Bone marrow (tissue), 2 donors: ENCODE results near the gene USP5.
"Not testable (repeated sequence)": the region's sequence is repeated elsewhere in the genome, so short reads cannot be mapped to it uniquely, and the experiment has no call there.

ENCODE experiments used
- DNase-seq, 2 donors: peaks; one replicate each; lab custom pipeline; 2025; lab: John Stamatoyannopoulos, UW

The USP5 gene

DNA sequence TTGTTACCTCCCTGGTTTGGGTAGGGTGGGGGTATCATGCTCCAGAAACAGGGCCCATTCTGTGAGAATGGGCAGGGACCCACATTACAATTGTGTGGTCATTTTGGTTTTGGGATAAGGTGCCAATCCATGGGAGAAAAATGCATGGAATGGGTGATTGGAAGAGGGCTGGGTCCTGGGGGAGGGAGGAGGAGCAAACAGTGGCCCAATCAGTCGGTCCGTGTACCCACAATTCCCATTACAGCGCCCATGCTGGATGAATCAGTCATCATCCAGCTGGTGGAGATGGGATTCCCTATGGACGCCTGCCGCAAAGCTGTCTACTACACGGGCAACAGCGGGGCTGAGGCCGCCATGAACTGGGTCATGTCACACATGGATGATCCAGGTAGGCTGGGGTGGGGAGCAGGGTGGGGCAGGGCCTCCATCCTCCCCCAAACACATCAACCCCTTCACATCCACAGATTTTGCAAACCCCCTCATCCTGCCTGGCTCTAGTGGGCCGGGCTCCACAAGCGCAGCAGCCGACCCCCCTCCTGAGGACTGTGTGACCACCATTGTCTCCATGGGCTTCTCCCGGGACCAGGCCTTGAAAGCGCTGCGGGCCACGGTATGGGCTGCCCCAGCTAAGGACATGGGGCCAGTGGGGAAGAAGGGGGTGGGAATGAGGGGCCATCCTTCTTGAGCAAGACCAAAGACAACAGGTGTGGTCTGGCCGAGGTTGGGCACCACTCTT is 11.8 kb downstream of the USP5 start:
- DNase-seq = no peak

DNA sequence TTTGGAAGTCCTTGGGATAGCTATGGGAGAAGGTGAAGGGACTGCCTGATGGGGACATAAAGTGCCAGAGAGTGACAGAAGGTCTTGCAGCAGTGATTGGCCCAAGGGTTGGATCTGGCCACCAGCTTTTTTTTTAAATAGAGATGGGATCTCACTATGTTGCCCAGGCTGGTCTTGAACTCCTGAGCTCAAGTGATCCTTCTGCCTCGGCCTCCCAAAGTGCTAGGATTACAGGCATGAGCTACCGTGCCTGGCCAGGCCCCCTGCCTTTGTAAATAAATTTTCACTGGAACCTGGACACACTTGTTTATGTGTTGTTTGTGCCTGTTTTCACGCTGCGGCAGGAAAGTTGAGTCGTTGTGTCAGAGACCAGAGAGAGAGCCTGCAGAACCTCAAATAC is 13.4 kb downstream of the USP5 start:
- not testable (repeated sequence) for DNase-seq

DNA sequence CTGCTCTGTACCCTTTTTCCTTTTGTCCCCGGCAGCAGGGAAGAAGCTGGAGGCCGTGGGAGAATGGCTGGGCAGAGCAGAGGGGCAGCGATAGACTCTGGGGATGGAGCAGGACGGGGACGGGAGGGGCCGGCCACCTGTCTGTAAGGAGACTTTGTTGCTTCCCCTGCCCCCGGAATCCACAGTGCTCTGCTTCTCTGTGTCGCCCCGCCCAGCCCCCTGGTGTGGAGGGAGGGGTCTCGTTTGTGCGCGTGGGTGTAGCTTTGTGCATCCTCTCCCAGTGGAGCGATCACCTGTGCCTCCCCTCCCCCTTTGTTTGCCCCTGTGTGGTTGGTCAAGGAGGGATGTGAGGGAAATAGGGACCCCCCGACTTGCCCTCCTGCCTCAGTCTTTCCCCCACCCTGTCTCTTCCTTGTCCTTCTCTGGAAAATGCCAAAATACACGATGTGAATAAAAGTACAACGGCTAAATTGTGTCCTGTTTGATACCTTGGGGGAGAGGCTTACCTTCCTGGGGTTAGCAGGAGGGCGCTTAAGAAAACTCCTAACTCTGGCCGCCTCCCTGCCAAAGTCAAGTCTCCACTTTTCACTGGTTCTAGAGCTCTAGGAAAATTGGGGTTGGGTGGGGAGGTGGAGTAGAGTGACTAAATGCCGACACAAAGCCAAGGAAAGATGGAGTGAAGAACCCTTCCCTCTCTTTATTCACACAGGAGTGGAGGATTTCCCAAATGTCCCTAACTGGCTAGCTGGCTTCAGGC is 14.4 kb downstream of the USP5 start:
- DNase-seq = no peak

DNA sequence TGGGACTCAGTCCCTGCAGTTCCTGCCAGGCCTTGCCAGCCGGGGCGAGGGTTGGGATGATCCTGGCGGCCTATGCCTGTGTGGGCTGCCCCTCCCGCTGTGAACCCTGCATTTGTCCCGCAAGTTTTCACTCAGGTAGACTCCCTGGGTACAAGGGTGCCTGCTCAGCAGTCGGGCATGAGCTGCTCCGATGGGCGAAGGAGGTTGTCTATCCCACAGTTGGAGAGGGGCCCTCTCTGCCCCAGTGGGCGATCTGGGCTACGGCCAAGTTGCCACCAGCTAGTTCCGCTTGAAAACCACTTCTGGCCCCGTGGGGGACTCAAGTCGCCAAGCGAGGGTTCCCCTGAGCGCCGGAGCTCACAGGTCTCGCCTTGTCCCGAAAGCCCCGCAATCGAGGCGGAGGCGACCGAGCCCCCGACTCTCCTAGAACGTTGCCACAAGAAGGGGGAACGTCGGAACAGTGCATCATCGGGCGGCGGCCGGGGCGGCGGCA is 15.0 kb downstream of the USP5 start:
- DNase-seq = peak in 1 of 2 donors; percentile 80

DNA sequence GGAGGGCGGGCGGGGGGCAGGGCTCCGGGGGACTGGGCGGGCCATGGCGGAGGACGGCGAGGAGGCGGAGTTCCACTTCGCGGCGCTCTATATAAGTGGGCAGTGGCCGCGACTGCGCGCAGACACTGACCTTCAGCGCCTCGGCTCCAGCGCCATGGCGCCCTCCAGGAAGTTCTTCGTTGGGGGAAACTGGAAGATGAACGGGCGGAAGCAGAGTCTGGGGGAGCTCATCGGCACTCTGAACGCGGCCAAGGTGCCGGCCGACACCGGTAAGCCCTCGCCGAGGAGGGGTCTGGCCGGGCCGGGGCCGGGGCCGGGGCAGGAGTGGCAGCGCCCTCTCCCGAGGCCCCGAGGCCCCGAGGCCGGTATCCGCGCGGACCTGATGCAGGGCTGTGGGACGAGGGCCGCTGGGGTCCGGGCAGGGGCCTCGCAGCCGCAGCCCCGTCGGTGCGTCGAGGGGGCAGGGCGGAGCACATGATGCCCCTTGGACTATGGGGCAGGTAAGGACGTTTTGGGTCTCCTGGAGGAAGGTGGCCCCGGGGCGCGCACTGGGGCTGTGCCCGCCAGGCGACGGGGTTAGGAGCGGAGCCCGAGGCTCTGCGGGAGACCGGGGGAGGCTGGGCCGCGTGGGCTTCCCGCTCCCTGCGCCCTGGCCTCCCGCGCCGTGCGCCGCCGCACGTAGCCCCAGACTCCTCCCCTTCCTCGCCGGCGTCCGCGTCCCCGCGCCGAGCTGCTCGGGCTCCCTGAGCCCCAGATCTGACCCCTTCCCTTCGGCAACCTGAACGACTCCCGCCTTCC is 15.7 kb downstream of the USP5 start, which contains the start of gene TPI1:
TSS of gene TPI1 (plus strand) at position 119 of the 798 bp plus-strand sequence. CDS start at position 155, 36 bp downstream.
- peak; percentile 52 to 77 for DNase-seq

DNA sequence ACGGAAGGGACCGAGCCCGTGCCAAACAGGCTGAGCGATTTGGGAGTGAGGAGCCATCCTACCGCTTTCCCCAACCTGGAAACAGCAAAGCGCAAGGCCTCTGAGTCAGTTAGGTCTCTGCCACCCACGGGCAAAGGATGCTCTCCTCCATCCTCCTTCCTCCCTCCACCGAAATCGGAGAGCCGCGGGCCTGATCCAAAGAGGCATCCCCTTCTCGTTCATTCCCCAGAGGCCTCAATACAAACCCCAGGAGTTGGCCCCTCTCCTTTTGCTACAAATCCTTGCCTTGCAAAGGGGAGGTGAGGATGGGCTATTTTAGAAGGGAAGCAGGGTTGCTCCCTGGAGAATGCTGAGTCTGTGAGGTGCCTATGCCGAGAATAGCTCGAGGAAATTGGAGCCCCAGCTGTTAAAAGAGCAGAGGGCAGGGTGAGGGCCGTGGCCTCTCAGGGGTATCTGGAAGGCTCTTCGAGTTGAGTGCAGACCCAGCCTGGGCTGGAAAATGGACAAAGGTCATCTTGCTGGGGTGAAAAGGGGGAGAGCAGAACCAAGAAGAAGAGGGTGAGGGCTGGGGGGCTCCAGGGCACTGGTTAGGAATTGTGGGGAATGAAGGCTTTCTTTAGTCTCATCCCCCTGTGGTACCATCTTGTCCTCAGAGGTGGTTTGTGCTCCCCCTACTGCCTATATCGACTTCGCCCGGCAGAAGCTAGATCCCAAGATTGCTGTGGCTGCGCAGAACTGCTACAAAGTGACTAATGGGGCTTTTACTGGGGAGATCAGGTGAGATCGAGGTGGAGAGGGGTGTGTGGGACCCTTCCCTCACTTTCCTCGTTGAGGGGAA is 16.5 kb downstream of the USP5 start:
- no peak for DNase-seq

DNA sequence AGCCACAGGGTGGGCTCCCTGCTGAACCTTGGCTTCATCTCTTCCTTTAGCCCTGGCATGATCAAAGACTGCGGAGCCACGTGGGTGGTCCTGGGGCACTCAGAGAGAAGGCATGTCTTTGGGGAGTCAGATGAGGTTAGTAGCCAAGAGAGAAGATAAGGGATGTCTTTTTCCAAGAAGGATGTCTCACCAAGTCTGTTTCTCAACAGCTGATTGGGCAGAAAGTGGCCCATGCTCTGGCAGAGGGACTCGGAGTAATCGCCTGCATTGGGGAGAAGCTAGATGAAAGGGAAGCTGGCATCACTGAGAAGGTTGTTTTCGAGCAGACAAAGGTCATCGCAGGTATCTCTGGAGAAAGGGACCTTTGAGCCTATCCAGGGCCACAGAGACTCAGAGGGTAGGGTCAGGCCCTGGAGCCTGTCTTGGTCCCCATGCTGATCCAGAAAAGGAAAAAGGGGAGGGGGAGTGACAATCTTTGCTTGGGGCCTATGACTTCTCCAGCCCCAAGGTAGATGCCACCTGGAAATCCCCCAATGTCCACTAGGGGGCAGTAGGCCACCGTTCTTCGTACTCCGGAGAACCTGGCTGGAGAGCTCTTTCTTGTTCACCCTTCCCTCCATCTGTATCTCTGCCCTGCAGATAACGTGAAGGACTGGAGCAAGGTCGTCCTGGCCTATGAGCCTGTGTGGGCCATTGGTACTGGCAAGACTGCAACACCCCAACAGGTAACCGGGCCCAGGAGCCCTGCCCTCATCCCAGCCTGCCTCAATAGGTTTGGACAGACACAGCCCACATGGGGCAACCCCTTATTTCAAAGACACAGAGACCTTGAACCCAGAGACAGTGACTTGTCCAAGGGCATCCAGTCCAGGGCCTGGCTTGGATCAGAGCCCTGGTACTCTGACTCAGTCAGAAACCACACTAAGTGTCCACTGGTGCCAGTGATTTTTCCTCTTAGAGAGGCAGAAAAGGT is 17.4 kb downstream of the USP5 start:
- peak; percentile 45 to 77 for DNase-seq

DNA sequence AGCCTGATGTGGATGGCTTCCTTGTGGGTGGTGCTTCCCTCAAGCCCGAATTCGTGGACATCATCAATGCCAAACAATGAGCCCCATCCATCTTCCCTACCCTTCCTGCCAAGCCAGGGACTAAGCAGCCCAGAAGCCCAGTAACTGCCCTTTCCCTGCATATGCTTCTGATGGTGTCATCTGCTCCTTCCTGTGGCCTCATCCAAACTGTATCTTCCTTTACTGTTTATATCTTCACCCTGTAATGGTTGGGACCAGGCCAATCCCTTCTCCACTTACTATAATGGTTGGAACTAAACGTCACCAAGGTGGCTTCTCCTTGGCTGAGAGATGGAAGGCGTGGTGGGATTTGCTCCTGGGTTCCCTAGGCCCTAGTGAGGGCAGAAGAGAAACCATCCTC is 18.4 kb downstream of the USP5 start:
- not testable (repeated sequence) for DNase-seq

DNA sequence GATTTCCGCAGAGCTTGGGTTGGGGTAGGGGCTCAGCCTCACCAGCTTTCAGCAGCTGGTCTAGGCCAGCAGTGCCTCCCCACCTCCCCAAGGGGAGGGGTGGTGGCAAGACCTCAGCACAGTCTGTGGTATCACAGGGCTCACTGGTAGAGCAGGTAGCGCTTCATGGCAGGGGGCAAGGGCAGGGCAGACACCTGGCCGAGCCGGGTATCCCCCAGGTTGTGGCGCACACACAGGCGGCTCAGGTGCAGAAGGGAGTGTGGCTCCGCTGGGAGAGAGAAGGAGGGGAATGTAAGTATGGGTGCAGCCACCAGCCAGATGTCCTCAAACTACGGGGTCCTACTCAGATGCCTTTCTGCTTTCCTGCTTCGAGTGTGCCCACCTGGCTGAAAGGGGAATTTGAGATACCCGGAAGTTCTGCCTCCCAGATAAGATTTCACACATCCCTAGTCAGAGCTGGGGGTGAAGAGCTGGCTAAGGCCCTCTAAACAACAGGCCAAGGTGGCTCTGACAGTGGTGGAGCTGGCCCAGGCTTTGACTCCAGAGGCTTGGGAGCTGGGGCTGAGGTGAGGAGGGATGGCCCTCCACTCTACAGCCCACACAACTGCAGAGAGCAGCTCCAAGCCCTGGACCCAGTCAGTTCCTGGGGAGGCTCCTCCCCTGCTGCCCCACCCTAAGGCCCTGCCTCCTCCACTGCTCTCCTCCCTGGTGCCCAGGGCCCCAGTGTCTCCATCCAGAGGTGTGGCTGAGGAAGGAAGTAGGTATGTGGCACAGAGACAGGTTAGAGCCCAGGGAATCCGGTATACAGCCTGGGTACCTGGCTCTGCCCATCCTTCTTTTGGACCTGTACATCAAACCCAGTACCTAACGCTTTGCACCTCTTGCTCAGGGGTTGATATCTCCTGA is 19.4 kb downstream of the USP5 start:
- DNase-seq = no peak

DNA sequence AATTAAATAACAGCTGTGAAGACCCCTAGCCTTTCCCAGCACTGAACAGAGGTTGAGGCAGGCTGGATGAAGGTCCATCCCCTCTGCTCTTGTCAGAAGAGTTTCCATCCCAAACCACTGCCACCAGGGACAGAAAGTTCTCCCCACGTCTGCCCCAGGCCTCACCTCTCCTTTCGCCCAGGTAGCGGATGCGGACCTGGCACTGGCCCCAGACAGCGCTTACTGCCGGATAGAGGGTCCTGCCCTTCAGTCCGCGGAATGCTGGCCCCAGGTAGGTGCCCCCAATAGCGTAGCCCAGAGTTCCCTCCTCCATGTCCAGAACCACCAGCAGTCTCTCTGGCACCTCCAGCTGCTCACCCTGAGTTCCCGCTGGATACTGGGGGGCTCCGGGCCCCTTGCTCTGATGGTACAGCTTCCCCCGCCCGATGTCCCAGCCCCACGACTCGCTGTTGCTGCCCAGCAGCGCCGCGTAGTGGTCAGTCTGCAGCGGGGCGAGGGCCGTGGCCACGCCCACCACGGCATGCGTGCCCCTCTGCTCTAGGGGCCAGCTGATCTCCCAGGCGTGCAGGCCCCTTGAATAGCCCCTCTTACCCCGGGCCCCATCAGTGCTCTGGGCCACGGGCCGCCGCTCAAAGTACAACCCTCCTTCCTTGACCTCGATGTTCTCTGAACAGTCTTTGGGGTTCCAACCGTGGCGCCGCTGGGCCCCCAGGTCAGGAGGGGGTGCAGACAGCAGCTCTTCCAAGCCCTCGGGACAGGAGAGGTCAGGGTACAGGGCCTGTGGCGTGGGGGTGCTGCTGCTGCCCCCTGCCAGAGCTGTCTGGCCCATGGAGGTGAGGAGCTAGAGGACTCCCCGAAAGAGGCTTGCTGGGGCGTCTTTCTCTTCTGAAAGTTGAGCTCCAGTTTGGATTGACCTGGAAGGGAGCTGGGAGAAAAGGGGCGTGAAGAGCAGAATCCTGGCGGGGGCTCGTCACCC is 20.4 kb downstream of the USP5 start:
- DNase-seq = peak; percentile 29 to 62

DNA sequence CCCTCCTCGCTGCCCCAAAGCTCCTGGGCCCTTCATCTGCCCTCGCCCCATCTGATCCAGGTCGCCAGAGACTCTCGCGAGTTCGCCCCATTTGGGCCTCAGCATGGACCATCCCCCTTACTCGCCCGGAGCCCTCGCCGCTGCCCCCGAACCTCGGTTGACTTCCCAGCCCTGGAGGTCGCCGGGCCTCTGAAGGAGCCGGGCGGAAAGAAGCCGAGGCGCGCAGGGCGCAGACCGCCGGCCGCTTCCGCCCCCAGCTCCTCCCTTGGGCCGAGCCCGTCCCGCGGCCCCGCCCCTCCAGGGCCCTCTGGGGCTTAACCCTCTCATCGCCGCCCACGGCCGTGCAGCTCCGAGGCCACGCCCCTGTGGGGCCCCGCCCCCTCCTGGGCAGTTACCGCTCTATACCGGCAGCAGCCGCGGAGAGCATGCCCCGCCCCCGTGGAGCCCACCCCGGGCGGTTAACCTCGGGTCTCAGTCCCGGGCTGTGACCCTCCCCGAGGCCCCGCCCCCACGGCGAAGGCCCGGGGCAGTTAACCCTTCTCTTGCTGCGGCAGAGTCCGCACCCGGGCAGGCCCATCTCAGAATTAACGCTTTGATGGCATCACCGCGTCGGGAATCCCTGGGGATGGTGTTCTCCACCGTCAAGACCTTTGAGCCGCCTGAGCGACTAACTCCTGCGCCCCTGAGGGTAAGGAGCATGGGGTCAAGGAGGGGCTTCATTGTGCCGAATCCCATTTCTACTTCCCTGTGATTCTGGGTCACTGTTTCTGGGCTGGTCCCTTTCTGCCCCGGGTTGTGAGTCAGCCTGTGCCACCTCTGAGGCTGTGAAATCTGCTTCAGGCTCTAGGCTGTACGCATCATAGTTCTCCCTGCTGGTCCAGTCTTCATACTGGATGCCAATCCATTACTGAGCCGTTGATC is 21.4 kb downstream of the USP5 start, which contains the start of gene SPSB2:
TSS of gene SPSB2 (minus strand) at position 210 of the 921 bp plus-strand sequence. CDS start 402 bp downstream, outside the sequence.
- DNase-seq = peak; percentile 88

DNA sequence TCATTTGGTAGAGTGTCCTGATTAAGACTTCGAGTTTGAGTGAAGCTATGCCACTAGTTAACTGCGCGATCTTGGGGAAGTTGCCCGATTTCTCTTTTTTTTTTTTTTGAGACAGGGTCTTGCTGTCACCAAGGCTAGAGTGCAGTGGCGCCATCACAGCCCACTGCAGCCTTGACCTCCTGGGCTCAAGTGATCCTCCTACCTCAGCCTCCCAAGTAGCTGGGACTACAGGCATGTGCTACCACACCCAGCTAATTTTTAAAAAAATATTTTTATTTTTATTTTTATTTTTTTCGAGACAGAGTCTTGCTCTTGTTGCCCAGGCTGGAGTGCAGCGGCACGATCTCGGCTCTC is 22.0 kb downstream of the USP5 start:
- not testable (repeated sequence) for DNase-seq

DNA sequence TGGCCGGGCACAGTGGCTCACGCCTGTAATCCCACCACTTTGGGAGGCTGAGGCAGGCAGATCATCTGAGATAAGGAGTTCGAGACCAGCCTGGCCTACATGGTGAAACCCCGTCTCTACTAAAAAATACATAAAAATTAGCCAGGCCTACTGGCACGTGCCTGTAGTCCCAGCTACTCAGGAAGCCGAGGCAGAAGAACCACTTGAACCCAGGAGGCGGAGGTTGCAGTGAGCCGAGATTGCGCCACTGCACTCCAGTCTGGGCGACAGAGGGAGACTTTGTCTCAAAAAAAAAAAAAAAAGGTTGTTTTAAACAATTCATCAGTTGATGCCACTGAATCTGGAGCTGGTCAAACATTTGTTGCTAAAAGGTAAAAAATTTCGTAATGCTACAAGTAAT is 27.9 kb downstream of the USP5 start:
- DNase-seq = not testable (repeated sequence)

DNA sequence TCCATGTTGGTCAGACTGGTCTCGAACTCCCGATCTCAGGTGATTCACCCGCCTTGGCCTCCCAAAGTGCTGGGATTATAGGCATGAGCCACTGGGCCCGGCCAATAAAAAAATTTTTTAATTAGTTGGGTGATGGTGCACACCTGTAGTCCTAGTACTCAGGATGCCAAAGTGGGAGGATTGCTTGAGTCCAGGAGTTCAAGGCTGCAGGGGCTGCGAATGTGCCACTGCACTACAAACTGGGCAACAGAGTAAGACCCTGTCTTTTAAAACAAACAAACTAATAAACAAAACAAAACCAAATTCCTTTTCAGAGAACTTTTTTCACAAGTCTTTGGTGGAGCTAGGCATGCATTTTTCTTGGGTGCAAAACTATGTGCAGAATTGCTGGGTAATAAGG is 31.3 kb downstream of the USP5 start:
- DNase-seq = no peak

DNA sequence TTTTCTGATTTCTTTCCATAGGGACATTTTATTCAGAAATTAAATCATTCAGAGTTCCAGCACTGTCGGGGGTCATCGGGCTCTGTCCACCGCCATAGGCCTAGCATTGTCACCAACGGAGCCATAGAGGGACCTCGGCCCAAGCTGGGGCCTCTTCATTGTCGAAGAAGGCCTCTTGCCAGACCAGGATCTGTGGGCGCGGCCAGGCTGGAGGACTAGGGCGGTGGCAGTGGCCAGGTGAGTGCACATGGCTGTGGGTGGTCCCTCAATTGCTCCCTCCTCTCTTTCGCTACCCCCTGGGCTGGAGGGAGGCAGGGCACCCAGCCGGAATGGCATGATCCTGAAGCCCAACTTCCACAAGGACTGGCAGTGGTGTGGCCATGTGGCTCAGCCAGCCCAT is 31.7 kb downstream of the USP5 start:
- no peak for DNase-seq

DNA sequence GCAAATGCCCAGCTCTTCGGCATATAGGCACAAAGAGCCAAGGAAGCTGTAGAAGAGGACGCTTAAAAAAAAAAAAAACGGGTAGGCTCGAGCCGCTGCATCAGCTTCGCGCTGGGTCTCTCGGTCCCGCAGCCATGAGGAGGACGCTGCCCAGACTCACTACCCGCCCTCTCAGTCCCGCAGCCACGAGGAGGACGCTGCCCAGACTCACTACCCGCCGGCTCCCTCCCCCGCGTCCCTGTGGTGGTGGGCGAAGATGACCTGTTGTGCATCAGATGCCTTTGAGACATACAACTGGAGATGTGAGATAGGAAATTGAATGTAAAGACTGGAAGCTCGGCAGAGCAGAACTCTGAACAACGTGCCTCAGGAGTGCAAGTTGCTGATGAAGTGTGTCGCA is 32.6 kb downstream of the USP5 start:
- no peak for DNase-seq
